ENCODE data around the gene CSF1R. TPM values are rescaled to one million over a fixed set of nuclear protein-coding genes. Genes with fewer than 3 reads are reported as not detected.
"Not testable (repeated sequence)": the region's sequence is repeated elsewhere in the genome, so short reads cannot be mapped to it uniquely, and the experiment has no call there.

CSF1R gene
- total RNA-seq, 2 experiments from 2014 or later = 3.4 to 3.6 TPM

- Mint-ChIP-seq H3K27ac (peak overlapping the region; percentile 51), H3K27me3 (no peaks in the 10 kb centered on the region), H3K4me1 (peaks cover 10% of the 10 kb centered on the region), H3K9me3 (no peaks in the 10 kb centered on the region), H3K36me3 (peaks cover 3% of the 10 kb centered on the region), H3K4me3 (no peak overlapping the region)
- POLR2A ChIA-PET = no interaction called here
- ATAC-seq (ENCODE audit: low read depth) (no peak), DNase-seq (no peak)
These were observed 29.3 kb downstream of the CSF1R start for GRCh38 chr5:150057052-150057451.

DNA sequence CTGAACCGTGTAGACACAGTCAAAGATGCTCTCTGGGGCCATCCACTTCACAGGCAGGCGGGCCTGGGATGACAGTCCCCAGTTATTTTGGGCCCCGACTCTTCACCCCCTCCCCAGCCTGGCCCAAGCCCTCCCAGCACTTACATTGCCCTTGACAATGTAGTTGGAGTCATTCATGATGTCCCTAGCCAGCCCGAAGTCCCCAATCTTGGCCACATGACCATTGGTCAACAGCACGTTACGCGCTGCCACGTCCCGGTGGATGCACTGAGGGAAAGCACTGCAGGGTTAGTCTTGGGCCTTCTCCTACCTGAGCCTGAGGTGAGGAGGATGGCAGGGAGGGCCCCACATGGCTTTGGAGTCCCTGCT is 30.3 kb downstream of the CSF1R start:
- Mint-ChIP-seq H3K4me3 (no peak overlapping the region), H3K27ac (no peak overlapping the region), H3K4me1 (peaks cover 12% of the 10 kb centered on the region), H3K27me3 (no peaks in the 10 kb centered on the region), H3K9me3 (no peaks in the 10 kb centered on the region), H3K36me3 (peaks cover 8% of the 10 kb centered on the region)
- POLR2A ChIA-PET = no interaction called here
- ATAC-seq (ENCODE audit: low read depth) = no peak
- DNase-seq = no peak

DNA sequence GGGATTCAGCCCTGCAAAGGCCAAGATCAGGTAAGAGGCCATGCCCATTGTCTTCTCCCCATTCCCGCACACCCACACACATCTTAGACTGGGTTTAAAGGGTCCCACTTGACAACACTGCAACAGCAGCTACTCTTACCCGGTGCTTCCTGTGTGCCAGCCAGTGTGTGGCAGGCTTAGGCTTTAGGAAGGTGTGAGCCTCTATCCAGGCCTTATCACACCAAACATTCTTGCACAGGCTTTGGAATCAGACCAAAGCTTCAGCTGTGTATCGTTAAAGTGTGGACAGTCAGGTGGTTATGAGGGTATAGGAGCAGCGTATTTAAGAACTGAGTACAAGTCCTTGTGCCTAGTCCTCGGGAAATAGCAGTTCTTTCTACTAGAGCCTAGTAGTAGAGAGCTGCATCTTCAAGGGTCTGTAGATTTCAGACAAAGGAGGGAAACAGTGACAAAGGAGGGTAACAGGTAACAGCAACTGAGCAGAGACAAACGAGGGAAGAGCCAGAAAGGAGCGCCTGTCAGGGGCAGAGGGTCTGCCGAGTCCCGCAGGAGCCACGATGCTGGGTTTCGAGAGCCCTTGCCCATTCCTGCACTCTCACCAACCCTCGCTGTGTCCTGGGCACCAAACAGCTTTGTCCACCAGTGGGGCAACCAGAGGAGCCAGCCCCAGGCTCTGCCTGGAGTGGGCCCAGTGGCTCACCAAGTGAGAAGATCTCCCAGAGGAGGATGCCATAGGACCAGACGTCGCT is 30.9 kb downstream of the CSF1R start:
- Mint-ChIP-seq H3K36me3 (peaks cover 8% of the 10 kb centered on the region), H3K9me3 (no peaks in the 10 kb centered on the region), H3K27ac (no peak overlapping the region), H3K4me3 (no peak overlapping the region), H3K4me1 (peaks cover 12% of the 10 kb centered on the region), H3K27me3 (no peaks in the 10 kb centered on the region)
- POLR2A ChIA-PET = no interaction called here
- ATAC-seq (ENCODE audit: low read depth) = no peak
- DNase-seq = no peak

- H3K4me3 Mint-ChIP-seq = no peak overlapping the region
- ATAC-seq (ENCODE audit: low read depth) (no peak), DNase-seq (no peak)
- peaks cover 8% of the 10 kb centered on the region for H3K36me3 Mint-ChIP-seq
- no peak overlapping the region for H3K27ac Mint-ChIP-seq
- no peaks in the 10 kb centered on the region for H3K27me3 Mint-ChIP-seq
- POLR2A ChIA-PET = no interaction called here
- peaks cover 12% of the 10 kb centered on the region for H3K4me1 Mint-ChIP-seq
- no peaks in the 10 kb centered on the region for H3K9me3 Mint-ChIP-seq
These were observed 31.8 kb downstream of the CSF1R start for GRCh38 chr5:150054569-150054968.

DNA sequence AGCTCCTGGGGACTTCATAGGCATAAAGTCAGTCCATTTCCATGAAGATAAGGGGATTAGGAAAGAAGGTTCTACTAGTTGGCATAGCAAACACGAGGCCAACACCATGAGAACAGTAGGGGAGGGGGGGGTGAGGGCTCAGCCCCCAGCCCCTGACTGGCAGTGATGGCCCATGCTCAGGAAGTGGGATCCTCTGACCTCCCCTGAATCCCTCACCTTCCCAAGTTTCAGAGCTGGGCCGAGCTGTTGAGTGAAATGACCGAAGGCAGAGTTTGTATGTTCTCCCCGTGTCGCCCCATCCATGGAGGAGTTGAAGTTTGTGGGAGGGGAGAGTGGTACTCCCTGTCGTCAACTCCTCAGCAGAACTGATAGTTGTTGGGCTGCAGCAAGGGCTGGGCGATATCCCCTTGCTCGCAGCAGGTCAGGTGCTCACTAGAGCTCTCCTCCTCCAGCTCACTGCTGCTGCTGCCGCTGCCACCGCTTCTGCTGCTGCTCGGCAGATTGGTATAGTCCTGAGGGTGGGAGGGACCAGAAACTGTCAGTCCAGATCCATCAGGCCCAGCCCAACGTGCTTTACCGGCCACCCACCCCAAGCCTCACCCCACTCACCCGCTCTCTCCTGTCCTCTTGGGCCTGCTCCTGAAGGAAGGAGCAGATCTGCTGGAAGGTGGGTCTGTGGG is 32.5 kb downstream of the CSF1R start:
- no peaks in the 10 kb centered on the region for H3K27me3 Mint-ChIP-seq
- peaks cover 14% of the 10 kb centered on the region for H3K36me3 Mint-ChIP-seq
- H3K27ac Mint-ChIP-seq = no peak overlapping the region
- H3K4me3 Mint-ChIP-seq = no peak overlapping the region
- POLR2A ChIA-PET = no interaction called here
- no peaks in the 10 kb centered on the region for H3K9me3 Mint-ChIP-seq
- no peak for DNase-seq
- peaks cover 12% of the 10 kb centered on the region for H3K4me1 Mint-ChIP-seq
- ATAC-seq (ENCODE audit: low read depth) = no peak

DNA sequence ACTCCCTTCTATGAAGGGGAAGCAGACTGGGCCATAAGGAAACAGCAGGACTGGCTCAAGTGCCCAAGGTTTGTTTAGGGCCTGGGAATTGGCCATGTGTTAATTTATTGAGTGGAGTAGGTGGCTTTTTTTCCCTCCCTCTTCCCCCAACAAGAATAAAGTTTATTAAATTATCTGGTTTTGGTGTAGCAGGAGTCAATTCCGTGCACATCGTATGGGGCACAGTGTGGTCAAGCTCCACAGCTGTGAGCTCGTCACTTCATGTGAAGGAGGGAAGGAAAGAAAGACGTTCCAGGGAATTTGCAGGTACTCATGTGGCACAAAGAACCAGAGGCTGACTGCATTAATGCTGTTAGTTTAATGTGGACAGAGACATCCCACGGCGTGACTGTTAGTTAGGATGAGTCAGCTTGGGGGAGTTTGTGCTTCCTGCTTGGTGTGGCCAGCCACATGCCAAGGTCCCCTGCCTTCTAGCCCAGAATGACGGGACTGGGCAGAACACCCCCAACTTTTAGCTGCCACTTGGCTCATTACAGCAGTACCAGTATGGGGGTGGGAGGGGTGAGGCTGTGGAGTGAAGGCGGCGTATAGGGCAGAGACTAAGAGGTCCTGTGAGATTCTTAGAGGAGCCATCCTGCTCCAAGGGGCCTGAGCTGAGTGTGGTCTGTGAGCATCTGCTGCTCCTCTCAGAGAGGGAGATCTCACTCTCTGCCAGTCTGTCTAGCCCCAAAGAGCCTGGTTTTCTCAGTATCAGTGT is 33.2 kb downstream of the CSF1R start:
- POLR2A ChIA-PET = no interaction called here
- Mint-ChIP-seq H3K4me1 (peaks cover 6% of the 10 kb centered on the region), H3K4me3 (no peak overlapping the region), H3K9me3 (no peaks in the 10 kb centered on the region), H3K27ac (peak overlapping the region; percentile 32), H3K36me3 (peaks cover 18% of the 10 kb centered on the region), H3K27me3 (no peaks in the 10 kb centered on the region)
- ATAC-seq (ENCODE audit: low read depth) (no peak), DNase-seq (no peak)

DNA sequence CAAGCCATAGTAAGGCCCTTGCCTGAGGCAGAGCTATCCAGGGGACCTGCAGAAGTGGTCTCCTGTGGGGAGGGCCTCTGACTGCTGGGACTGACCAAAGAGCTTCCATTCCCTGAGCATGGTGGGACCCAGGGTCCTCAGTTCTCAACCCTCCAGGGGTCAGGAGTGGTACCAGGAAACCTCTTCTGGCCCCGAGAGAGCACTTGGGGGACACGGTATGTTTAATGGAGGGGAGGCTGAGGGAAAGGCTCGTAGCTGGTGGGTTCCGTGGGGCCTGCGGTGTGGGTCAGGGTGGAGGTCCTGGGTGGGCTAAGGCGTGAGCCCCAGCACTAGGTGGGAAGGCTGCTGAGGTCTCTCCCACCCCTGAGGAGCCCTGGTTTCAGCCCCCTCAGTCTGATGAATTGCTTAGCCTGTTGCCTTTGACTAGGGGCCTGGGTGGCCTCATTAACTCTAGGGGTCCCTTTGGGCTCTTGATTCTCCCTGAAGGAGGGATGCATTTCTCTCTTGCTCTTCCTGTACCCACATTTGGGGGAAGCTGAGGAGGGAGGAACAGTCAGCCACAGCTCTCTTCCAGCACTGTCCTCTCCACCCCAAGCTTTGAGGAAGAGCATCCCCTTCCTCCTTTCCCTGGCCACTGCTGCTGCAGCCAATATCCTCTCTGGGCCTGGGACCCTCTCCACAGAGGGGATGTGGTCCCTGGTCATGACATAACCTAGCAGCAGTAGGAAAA is 34.0 kb downstream of the CSF1R start:
- Mint-ChIP-seq H3K9me3 (no peaks in the 10 kb centered on the region), H3K36me3 (peaks cover 22% of the 10 kb centered on the region), H3K4me3 (no peak overlapping the region), H3K27ac (peak overlapping the region; percentile 32), H3K27me3 (no peaks in the 10 kb centered on the region), H3K4me1 (peaks cover 12% of the 10 kb centered on the region)
- DNase-seq (no peak), ATAC-seq (ENCODE audit: low read depth) (no peak)
- POLR2A ChIA-PET = no interaction called here

DNA sequence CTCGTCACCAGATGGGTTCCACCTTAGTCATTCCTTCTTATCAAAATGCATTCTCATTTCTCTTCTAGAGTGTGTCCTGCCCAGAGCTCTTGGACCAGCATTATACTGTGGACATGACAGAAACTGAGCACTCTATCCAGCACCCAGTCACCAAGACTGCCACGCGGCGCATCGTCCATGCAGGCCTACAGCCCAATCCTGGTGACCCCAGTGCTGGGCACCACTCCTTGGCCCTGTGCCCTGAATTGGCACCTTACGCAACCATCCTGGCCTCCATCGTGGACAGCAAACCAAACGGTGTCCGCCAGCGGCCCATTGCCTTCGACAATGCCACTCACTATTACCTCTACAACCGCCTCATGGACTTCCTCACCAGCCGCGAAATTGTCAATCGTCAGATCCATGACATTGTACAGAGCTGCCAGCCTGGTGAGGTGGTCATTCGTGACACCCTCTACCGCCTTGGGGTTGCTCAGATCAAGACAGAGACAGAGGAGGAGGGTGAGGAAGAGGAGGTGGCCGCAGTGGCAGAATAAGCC is 34.6 kb downstream of the CSF1R start:
- POLR2A ChIA-PET = no interaction called here
- Mint-ChIP-seq H3K4me3 (no peak overlapping the region), H3K36me3 (peaks cover 22% of the 10 kb centered on the region), H3K27me3 (no peaks in the 10 kb centered on the region), H3K27ac (no peak overlapping the region), H3K4me1 (peaks cover 12% of the 10 kb centered on the region), H3K9me3 (no peaks in the 10 kb centered on the region)
- DNase-seq (no peak), ATAC-seq (ENCODE audit: low read depth) (no peak)

DNA sequence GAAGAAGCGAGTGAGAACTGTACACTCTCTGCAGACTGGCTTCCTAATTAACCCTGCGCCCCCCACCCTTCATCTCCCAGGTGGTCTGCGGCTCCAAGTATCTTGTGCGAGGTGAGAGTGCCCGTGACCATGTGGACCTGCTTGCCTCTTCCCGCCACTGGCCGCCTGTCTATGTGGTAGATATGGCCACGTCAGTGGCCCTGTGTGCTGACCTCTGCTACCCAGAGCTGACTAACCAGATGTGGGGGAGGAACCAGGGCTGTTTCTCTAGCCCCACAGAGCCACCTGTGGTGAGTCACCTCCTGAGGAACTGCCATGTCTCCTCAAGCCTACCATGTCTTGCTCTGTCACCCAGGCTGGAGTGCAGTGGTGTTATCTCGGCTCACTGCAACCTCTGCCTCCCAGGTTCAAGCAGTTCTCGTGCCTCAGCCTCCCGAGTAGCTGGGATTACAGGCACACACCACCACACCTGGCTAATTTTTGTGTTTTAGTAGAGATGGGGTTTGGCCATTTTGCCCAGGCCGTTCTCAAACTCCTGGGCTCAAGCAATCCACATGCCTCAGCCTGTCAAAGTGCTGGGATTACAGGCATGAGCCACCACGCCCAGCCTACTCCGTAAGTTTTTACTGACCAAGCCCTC is 36.1 kb downstream of the CSF1R start:
- not testable (repeated sequence) for H3K4me3 Mint-ChIP-seq

GRCh38 chr5:150046031-150046430 is 40.3 kb downstream of the CSF1R start:
- Mint-ChIP-seq H3K27me3 (no peaks in the 10 kb centered on the region), H3K27ac (peak overlapping the region; percentile 56), H3K4me1 (peaks cover 35% of the 10 kb centered on the region), H3K36me3 (peaks cover 35% of the 10 kb centered on the region), H3K4me3 (no peak overlapping the region), H3K9me3 (no peaks in the 10 kb centered on the region)
- ATAC-seq (ENCODE audit: low read depth) = no peak
- POLR2A ChIA-PET = interaction anchor here (0.5 kb wide), 1 partner anchor 23 kb away, joined by 3 read pairs; no protein-coding TSS in a partner anchor
- DNase-seq = no peak

More for the DNA sequence above, 36.1 kb downstream of the CSF1R start:
- H3K27me3 Mint-ChIP-seq; H3K9me3 Mint-ChIP-seq; POLR2A ChIA-PET; DNase-seq; H3K27ac Mint-ChIP-seq; ATAC-seq (ENCODE audit: low read depth): not testable (repeated sequence)
- H3K4me1 Mint-ChIP-seq = peaks cover 12% of the 10 kb centered on the region
- peaks cover 23% of the 10 kb centered on the region for H3K36me3 Mint-ChIP-seq

- Mint-ChIP-seq H3K36me3 (peaks cover 37% of the 10 kb centered on the region), H3K4me1 (peaks cover 35% of the 10 kb centered on the region), H3K27ac (peak overlapping the region; percentile 56), H3K27me3 (no peaks in the 10 kb centered on the region), H3K4me3 (no peak overlapping the region), H3K9me3 (no peaks in the 10 kb centered on the region)
- POLR2A ChIA-PET = interaction anchor here (0.5 to 0.6 kb wide), 2 partner anchors 23 to 255 kb away, joined by 3 read pairs; no protein-coding TSS in a partner anchor
- ATAC-seq (ENCODE audit: low read depth) (no peak), DNase-seq (no peak)
These were observed 40.8 kb downstream of the CSF1R start for GRCh38 chr5:150045549-150045948.

DNA sequence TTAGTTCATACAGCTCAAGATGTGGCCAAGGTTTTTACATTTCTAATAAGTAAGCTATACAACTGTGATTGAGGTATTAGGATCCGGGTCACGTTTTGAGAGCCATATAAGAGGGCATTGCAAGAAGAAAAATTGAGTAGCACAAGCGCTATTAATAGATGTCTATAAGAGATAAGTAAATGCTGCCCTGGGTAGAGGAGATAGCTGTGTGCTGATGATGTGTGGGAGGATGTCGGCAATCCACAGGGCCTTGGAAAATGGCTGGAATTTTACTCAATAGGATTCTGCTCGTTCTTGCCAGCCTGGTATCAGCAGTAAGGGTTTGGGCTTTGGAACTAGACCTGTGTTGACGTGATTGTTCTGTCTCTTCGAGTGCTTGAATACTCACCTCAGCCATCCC is 41.6 kb downstream of the CSF1R start:
- peaks cover 40% of the 10 kb centered on the region for H3K36me3 Mint-ChIP-seq
- DNase-seq = no peak
- H3K27me3 Mint-ChIP-seq = no peaks in the 10 kb centered on the region
- H3K4me1 Mint-ChIP-seq = peaks cover 37% of the 10 kb centered on the region
- POLR2A ChIA-PET = interaction anchor here (0.6 kb wide), 1 partner anchor 23 kb away, joined by 3 read pairs; no protein-coding TSS in a partner anchor
- H3K4me3 Mint-ChIP-seq = no peak overlapping the region
- ATAC-seq (ENCODE audit: low read depth) = no peak
- no peaks in the 10 kb centered on the region for H3K9me3 Mint-ChIP-seq
- H3K27ac Mint-ChIP-seq = peak overlapping the region; percentile 28
